ENCODE data around the gene NCK2. TPM values are rescaled to one million over a fixed set of nuclear protein-coding genes. Genes with fewer than 3 reads are reported as not detected.

The NCK2 gene
- total and polyA plus RNA-seq, 9 of the 15 experiments (the other 6 are each of a cell fraction or from before 2014, with no cell fraction given), result 0.90 to 27.9 (median 15.9) TPM

DNA sequence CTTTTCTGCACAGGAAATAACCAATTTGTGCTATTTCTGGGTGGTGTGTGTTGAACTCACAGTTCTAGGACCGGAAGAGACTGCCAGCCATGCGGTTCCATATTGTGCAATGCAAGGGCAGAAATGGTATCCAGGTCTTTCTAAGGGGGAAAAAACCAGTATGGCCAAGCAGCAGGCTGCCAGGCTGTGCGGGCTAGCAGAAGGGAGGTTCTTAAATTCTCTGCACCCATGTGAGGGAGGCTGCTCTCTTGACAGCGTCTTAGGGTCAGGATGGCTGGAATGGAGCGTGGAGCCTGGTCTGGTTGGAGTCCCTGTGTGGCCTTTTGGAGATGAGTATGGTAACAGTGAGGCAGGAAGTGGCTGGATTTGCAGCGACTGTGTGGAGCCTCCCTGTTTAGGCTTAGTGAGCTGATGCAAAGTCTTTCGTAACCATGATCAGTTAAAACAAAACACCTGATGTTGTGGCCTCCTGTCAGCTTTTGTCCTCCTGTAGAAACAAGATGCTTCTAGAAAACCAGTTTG, 52.6 kb downstream of the NCK2 start (continued):
- 0 out of 2 replicates have a peak, but pooled peaks have one; percentile 61 for TF ChIP-seq PATZ1 (CRISPR knock-in tag; IDR thresholded peaks at IDR 0.05; ENCODE audit: borderline replicate concordance)
- TF ChIP-seq, protein P1, sequence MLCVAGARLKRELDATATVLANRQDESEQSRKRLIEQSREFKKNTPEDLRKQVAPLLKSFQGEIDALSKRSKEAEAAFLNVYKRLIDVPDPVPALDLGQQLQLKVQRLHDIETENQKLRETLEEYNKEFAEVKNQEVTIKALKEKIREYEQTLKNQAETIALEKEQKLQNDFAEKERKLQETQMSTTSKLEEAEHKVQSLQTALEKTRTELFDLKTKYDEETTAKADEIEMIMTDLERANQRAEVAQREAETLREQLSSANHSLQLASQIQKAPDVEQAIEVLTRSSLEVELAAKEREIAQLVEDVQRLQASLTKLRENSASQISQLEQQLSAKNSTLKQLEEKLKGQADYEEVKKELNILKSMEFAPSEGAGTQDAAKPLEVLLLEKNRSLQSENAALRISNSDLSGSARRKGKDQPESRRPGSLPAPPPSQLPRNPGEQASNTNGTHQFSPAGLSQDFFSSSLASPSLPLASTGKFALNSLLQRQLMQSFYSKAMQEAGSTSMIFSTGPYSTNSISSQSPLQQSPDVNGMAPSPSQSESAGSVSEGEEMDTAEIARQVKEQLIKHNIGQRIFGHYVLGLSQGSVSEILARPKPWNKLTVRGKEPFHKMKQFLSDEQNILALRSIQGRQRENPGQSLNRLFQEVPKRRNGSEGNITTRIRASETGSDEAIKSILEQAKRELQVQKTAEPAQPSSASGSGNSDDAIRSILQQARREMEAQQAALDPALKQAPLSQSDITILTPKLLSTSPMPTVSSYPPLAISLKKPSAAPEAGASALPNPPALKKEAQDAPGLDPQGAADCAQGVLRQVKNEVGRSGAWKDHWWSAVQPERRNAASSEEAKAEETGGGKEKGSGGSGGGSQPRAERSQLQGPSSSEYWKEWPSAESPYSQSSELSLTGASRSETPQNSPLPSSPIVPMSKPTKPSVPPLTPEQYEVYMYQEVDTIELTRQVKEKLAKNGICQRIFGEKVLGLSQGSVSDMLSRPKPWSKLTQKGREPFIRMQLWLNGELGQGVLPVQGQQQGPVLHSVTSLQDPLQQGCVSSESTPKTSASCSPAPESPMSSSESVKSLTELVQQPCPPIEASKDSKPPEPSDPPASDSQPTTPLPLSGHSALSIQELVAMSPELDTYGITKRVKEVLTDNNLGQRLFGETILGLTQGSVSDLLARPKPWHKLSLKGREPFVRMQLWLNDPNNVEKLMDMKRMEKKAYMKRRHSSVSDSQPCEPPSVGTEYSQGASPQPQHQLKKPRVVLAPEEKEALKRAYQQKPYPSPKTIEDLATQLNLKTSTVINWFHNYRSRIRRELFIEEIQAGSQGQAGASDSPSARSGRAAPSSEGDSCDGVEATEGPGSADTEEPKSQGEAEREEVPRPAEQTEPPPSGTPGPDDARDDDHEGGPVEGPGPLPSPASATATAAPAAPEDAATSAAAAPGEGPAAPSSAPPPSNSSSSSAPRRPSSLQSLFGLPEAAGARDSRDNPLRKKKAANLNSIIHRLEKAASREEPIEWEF (CRISPR knock-in tag; IDR thresholded peaks at IDR 0.05), result peak; percentile 31; the same call in 1 of the 2 replicates
- 0 out of 2 replicates have a peak, but pooled peaks have one; percentile 56 for TF ChIP-seq ZNF311 (CRISPR knock-in tag; IDR thresholded peaks at IDR 0.05)
- no peak for TF ChIP-seq ZNF696 (CRISPR knock-in tag; conservative IDR thresholded peaks at IDR 0.05)

All from K562 (cell line).